GM12878 (cell line): ENCODE results near the gene CCDC71L. TPM values are rescaled to one million over a fixed set of nuclear protein-coding genes. Genes with fewer than 3 reads are reported as not detected.

Source experiments
- ATAC-seq: fragments of 200-7000 bp; cut with Tn5 transposase; 3 replicates; pipeline ENCODE4 v1.9.1; 2020; ENCODE audit warnings: mild to moderate bottlenecking, moderate library complexity
- BruUV-seq: library from RNA; stranded (reverse); fragments of 400-500 nt; replicated peaks from 2 replicates; lab custom pipeline; 2021; lab: Mats Ljungman, UMichigan
- CTCF ChIA-PET: fragments of 300-600 bp; sonication (Branson Sonifier 250); formaldehyde crosslinking; extraction: SDS; loops from one replicate; lab custom pipeline; 2021; ENCODE audit warnings: inconsistent platforms; lab: Yijun Ruan, JAX
- POLR2A ChIA-PET: fragments of 350-600 bp; formaldehyde crosslinking; extraction: SDS; loops from one replicate; lab custom pipeline; 2021; ENCODE audit warnings: inconsistent platforms; lab: Charles Lee
- RAD21 ChIA-PET: fragments of 300-600 bp; sonication (Branson Sonifier 250); formaldehyde crosslinking; loops from one replicate; lab custom pipeline; 2023; ENCODE audit warnings: antibody characterized with exemption; ENCODE audit not compliant: unreplicated experiment; lab: Charles Lee
- SMC1A ChIA-PET: fragments of 300-600 bp; sonication (Branson Sonifier 250); formaldehyde crosslinking; loops from one replicate; lab custom pipeline; 2023; ENCODE audit not compliant: unreplicated experiment, uncharacterized antibody; lab: Charles Lee
- DNase-seq: peaks from one replicate; pipeline ENCODE4 v3.0.0-alpha.2; 2011; ENCODE audit warnings: low read depth, low spot score
- FAIRE-seq: peaks from 3 replicates; lab custom pipeline; 2011; peaks lifted over from hg19 to GRCh38; lab: Jason Lieb, UNC
- H2AFZ ChIP-seq: 2 replicates; pipeline ENCODE4 v1.6.0; 2011; ENCODE audit warnings: low read depth, low read length, control low read depth; ENCODE audit not compliant: control insufficient read depth
- H3K27ac ChIP-seq: 2 replicates; pipeline ENCODE4 v1.5.1; 2011; ENCODE audit warnings: control low read depth; ENCODE audit not compliant: control insufficient read depth, insufficient read depth
- H3K27me3 ChIP-seq, 2 experiments: replicated peaks in 1 of 2; 2 replicates each; pipeline versions ENCODE4 v1.6.0 to v1.6.1; 2011; ENCODE audit warnings: low read length in 1 of 2; ENCODE audit not compliant: control insufficient read depth in 2 of 2, insufficient read depth in 2 of 2
- H3K36me3 ChIP-seq, 2 experiments: 2 replicates each; pipeline ENCODE4 v1.5.1; 2011; ENCODE audit warnings: low read length in 1 of 2; ENCODE audit not compliant: control insufficient read depth in 2 of 2, insufficient read depth in 2 of 2
- H3K4me1 ChIP-seq: 2 replicates; pipeline ENCODE4 v1.6.1; 2011; ENCODE audit warnings: mild to moderate bottlenecking, low read length, moderate library complexity, mixed read lengths; ENCODE audit not compliant: control insufficient read depth, insufficient read depth
- H3K4me2 ChIP-seq: 2 replicates; pipeline ENCODE4 v1.6.0; 2011; ENCODE audit warnings: control low read depth; ENCODE audit not compliant: control insufficient read depth, insufficient read depth
- H3K4me3 ChIP-seq: fragments of 200-600 bp; sonication (generic); 2 replicates; pipeline ENCODE4 v1.5.1; 2016
- H3K79me2 ChIP-seq: 2 replicates; pipeline ENCODE4 v1.6.0; 2011; ENCODE audit warnings: low read length; ENCODE audit not compliant: control insufficient read depth, insufficient read depth
- H3K9ac ChIP-seq: 2 replicates; pipeline ENCODE4 v1.8.0; 2011; ENCODE audit warnings: low read length, control low read depth, mixed read lengths; ENCODE audit not compliant: control insufficient read depth, insufficient read depth
- H3K9me3 ChIP-seq: replicated peaks from 3 replicates; pipeline ENCODE4 v1.5.1; 2011; ENCODE audit warnings: mild to moderate bottlenecking, low read length; ENCODE audit not compliant: control insufficient read depth, insufficient read depth
- H4K20me1 ChIP-seq: 2 replicates; pipeline ENCODE4 v1.6.0; 2011; ENCODE audit not compliant: control insufficient read depth, insufficient read depth
- JUNB ChIP-seq: IDR thresholded peaks from 2 replicates; pipeline ENCODE4 v1.6.1; 2016; ENCODE audit warnings: antibody characterized with exemption, mild to moderate bottlenecking
- MEF2A ChIP-seq: IDR thresholded peaks from 2 replicates; pipeline ENCODE4 v1.6.1; 2011; ENCODE audit warnings: low read depth, mild to moderate bottlenecking, low read length, moderate library complexity; ENCODE audit not compliant: insufficient read depth
- POLR2AphosphoS5 ChIP-seq: IDR thresholded peaks from 2 replicates; pipeline ENCODE4 v1.6.1; 2011; ENCODE audit warnings: mild to moderate bottlenecking, low read length, inconsistent platforms
- POU2F2 ChIP-seq: IDR thresholded peaks from 3 replicates; pipeline ENCODE4 v1.6.1; 2011; ENCODE audit warnings: low read depth, mild to moderate bottlenecking, low read length, borderline replicate concordance
- ZBTB40 ChIP-seq: fragments of 450-650 bp; IDR thresholded peaks from 2 replicates; pipeline ENCODE4 v1.6.1; 2016; ENCODE audit warnings: mild to moderate bottlenecking, moderate library complexity, borderline replicate concordance
- WGBS: methylation state at CpG from one replicate; pipeline ENCODE4 v1.1.6; 2016; ENCODE audit warnings: low lambda C conversion rate; ENCODE audit not compliant: insufficient replicate concordance, insufficient coverage; ENCODE audit errors: missing lambda C conversion rate; 5-methylcytosine and 5-hydroxymethylcytosine counted together
- in situ Hi-C: fragments of 300-500 bp; cut with MboI; formaldehyde crosslinking; loops from 9 replicates; pipeline ENCODE4 v1.14.3; 2018; ENCODE audit warnings: mixed read lengths
- intact Hi-C: fragments of 100-400 bp; cut with micrococcal nuclease; formaldehyde crosslinking; loops from one replicate; pipeline ENCODE4 v1.14.2; 2022; ENCODE audit not compliant: unreplicated experiment
- polyA plus RNA-seq, 11 experiments: library from polyadenylated mRNA; depleted of rRNA in 4 of 11; unstranded in 6 of 11; stranded (reverse) in 5 of 11; fragments of >200 nt; fragmentation: Nextera tagmentation in 4 of 11; fragmentation: Illumina TruSeq in 1 of 11; extraction: Ambion mirVana in 4 of 11; extraction: Trizol in 1 of 11; gene quantifications; 1 replicate in 1 of 11; 2 replicates in 10 of 11; pipeline versions ENCODE4 v1.2.1 to v1.2.3, GENCODE V29; 2011 to 2016; ENCODE audit warnings: inconsistent platforms in 2 of 11, missing spikeins in 2 of 11, low read depth in 1 of 11
- total RNA-seq, 4 experiments: library from RNA; depleted of rRNA in 3 of 4; stranded (reverse); fragments of >200 nt in 3 of 4; fragmentation: Illumina TruSeq in 1 of 4; extraction: Trizol in 1 of 4; gene quantifications; 2 replicates each; pipeline versions ENCODE4 v1.2.1 to v1.2.3, GENCODE V29; 2013 to 2021
- TF ChIP-seq, protein P1 (sequence below): IDR thresholded peaks from 2 replicates; pipeline ENCODE4 v1.6.1; 2011; ENCODE audit warnings: borderline replicate concordance, low read depth, mild to moderate bottlenecking, moderate library complexity, mixed read lengths, low read length; ENCODE audit not compliant: insufficient read depth; ENCODE audit errors: extremely low read length

Gene CCDC71L
- total and polyA plus RNA-seq, 10 of the 15 experiments (the other 5 are each of a cell fraction or from before 2014, with no cell fraction given) = 1.1 to 20.7 (median 3.8) TPM

- TF ChIP-seq ZBTB40 (no peak), POU2F2 (no peak), MEF2A (no peak)
- TF ChIP-seq, protein P1, sequence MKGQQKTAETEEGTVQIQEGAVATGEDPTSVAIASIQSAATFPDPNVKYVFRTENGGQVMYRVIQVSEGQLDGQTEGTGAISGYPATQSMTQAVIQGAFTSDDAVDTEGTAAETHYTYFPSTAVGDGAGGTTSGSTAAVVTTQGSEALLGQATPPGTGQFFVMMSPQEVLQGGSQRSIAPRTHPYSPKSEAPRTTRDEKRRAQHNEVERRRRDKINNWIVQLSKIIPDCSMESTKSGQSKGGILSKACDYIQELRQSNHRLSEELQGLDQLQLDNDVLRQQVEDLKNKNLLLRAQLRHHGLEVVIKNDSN = no peak
Observed at GRCh38 chr7:106639476-106640334, 21.3 kb downstream of the CCDC71L start (continued).

GRCh38 chr7:106635411-106635810 lies 25.5 kb downstream of the CCDC71L start:
- TF ChIP-seq POLR2AphosphoS5 (no peak), JUNB (no peak)
- ATAC-seq = no peak
- Histone ChIP-seq H2AFZ (no peak overlapping the region), H3K4me3 (no peak overlapping the region), H3K4me1 (no peaks in the 10 kb centered on the region), H3K9me3 (no peaks in the 10 kb centered on the region), H3K9ac (no peak overlapping the region), H3K36me3 (no peaks in the 10 kb centered on the region), H3K27ac (no peak overlapping the region), H3K4me2 (no peak overlapping the region), H3K27me3 (no peaks in the 10 kb centered on the region), H3K79me2 (no peaks in the 10 kb centered on the region), H4K20me1 (no peaks in the 10 kb centered on the region)
- WGBS = 32% methylated on average over 2 of the region's 2 CpGs
- FAIRE-seq = no peak
- DNase-seq = no peak
- ChIA-PET RAD21 (interaction anchor here (0.6 kb wide), 1 partner anchor 100 kb away, joined by 5 read pairs; no protein-coding TSS in a partner anchor), CTCF (no interaction called here), SMC1A (interaction anchor here (1.0 to 1.3 kb wide), 2 partner anchors 20 to 101 kb away, joined by 3 to 4 read pairs; no protein-coding TSS in a partner anchor), POLR2A (no interaction called here)
- in situ Hi-C loops = no loop called here
- intact Hi-C loops = no loop called here
- BruUV-seq = no TSS peak
